Measurements from ENCODE around the gene CUX1. TPM values are rescaled to one million over a fixed set of nuclear protein-coding genes. Genes with fewer than 3 reads are reported as not detected.

Gene CUX1
- total RNA-seq, 1 experiment from 2014 or later, result 53.5 TPM

GRCh38 chr7:102190776-102191350, 373.4 kb downstream of the CUX1 start:
- H3K79me2 ChIP-seq (ENCODE audit: insufficient read depth, low read length), result no peaks in the 10 kb centered on the region
- peak overlapping the region; percentile 90 to 97 (median 96); a peak in 6 of 7 replicates for H3K27ac Mint-ChIP-seq
- no peak overlapping the region for H2BK15ac ChIP-seq (ENCODE audit: low read depth, low read length)
- no peak overlapping the region for H2AK5ac ChIP-seq (ENCODE audit: insufficient read length, low read length)
- H2AFZ ChIP-seq (ENCODE audit: low read length), result no peak overlapping the region
- H3K27ac ChIP-seq (ENCODE audit: insufficient read length, low read depth, low read length), result no peak overlapping the region
- H3K18ac ChIP-seq (ENCODE audit: insufficient read length, low read depth, low read length), result no peak overlapping the region
- H3K4me1 ChIP-seq (ENCODE audit: insufficient read depth, low read length), result no peaks in the 10 kb centered on the region; the same call in 1 of the 2 replicates
- H3K9me3 Mint-ChIP-seq, result no peaks in the 10 kb centered on the region
- no peak overlapping the region for H4K91ac ChIP-seq (ENCODE audit: insufficient read length, low read depth, low read length)
- no peak overlapping the region for H2BK120ac ChIP-seq (ENCODE audit: low read depth, low read length, poor library complexity, severe bottlenecking)
- H3K9me3 ChIP-seq (ENCODE audit: control insufficient read depth, low read depth, low read length), result no peaks in the 10 kb centered on the region
- H3K36me3 Mint-ChIP-seq (ENCODE audit: insufficient read depth in 1 of 3, low read depth in 3 of 3), result peaks cover 16 to 64% (median 45%) of the 10 kb centered on the region in 3 experiments
- no peak overlapping the region for H3K23ac ChIP-seq (ENCODE audit: insufficient read length, low read depth, low read length)
- H3K9ac ChIP-seq (ENCODE audit: extremely low read depth, insufficient read length, low read length), result no peak overlapping the region
- H3K27me3 Mint-ChIP-seq (ENCODE audit: low read depth), result no peaks in the 10 kb centered on the region
- no peak overlapping the region for H4K5ac ChIP-seq (ENCODE audit: insufficient read length, low read depth, low read length)
- no CpG with 5 or more reads among the region's 13 CpGs for WGBS (ENCODE audit: extremely low coverage, insufficient read length, low lambda C conversion rate)
- H3T11ph ChIP-seq (ENCODE audit: low read length), result no peak overlapping the region
- H3K23me2 ChIP-seq (ENCODE audit: insufficient read length, low read depth, low read length, poor library complexity, severe bottlenecking), result no peaks in the 10 kb centered on the region
- H3K56ac ChIP-seq (ENCODE audit: insufficient read length, low read depth, low read length), result no peak overlapping the region
- H3K14ac ChIP-seq (ENCODE audit: insufficient read depth, low read length), result no peak overlapping the region; the same call in 1 of the 2 replicates
- peak overlapping the region in 1 of 2 experiments; percentile 39; a peak in 1 of 5 replicates for H3K4me3 Mint-ChIP-seq
- H4K20me1 ChIP-seq (ENCODE audit: control insufficient read depth, insufficient read depth, insufficient read length), result no peaks in the 10 kb centered on the region
- H4K8ac ChIP-seq (replicated peaks; ENCODE audit: insufficient read length, low read depth, low read length), result no peak overlapping the region
- H3K4ac ChIP-seq (ENCODE audit: low read depth, low read length), result no peak overlapping the region
- no peak overlapping the region for H3K4me2 ChIP-seq (ENCODE audit: insufficient read depth, insufficient read length, low read length)
- no peak overlapping the region for H2BK5ac ChIP-seq (ENCODE audit: insufficient read length, low read length)
- no peak for TF ChIP-seq CTCF (conservative IDR thresholded peaks at IDR 0.05)
- no peaks in the 10 kb centered on the region for H3K79me1 ChIP-seq (ENCODE audit: insufficient read depth, low read depth, low read length, poor library complexity, severe bottlenecking)
- H2BK12ac ChIP-seq (ENCODE audit: insufficient read length, low read depth, low read length), result no peak overlapping the region
- peaks cover 25% of the 10 kb centered on the region in 2 experiments for H3K4me1 Mint-ChIP-seq
- no peaks in the 10 kb centered on the region for H3K27me3 ChIP-seq (ENCODE audit: insufficient read depth, low read length)
- H2BK20ac ChIP-seq (ENCODE audit: low read depth, low read length, poor library complexity, severe bottlenecking), result no peak overlapping the region
- no peak for DNase-seq

Measured in H9 (cell line).